DND-41 (cell line): ENCODE data around the gene FCRL1.
A peak's percentile ranks its signal among the peaks of the same experiment; 100 is the strongest.

ENCODE experiments used
- ATAC-seq: fragments of 200-7000 bp; cut with Tn5 transposase; 3 replicates; pipeline ENCODE4 v1.9.1; 2021; ENCODE audit warnings: low read depth; ENCODE audit not compliant: insufficient read depth
- DNase-seq: peaks from one replicate; pipeline ENCODE4 v3.0.0-alpha.2; 2020
- H2AFZ ChIP-seq: 2 replicates; pipeline ENCODE4 v1.6.0; 2012; ENCODE audit warnings: low read depth, low read length
- H3K27ac ChIP-seq: 2 replicates; pipeline ENCODE4 v1.5.1; 2012; ENCODE audit warnings: low read length, inconsistent platforms
- H3K27me3 ChIP-seq: fragments of 200-600 bp; sonication (generic); 2 replicates; pipeline ENCODE4 v1.6.0; 2012; ENCODE audit warnings: low read length, mild to moderate bottlenecking, inconsistent platforms; ENCODE audit not compliant: insufficient read depth, poor library complexity
- H3K36me3 ChIP-seq: 2 replicates; pipeline ENCODE4 v1.5.1; 2012; ENCODE audit warnings: low read length, inconsistent platforms; ENCODE audit not compliant: insufficient read depth
- H3K4me1 ChIP-seq: 2 replicates; pipeline ENCODE4 v1.5.1; 2012; ENCODE audit warnings: mild to moderate bottlenecking, low read length; ENCODE audit not compliant: insufficient read depth
- H3K4me2 ChIP-seq: 2 replicates; pipeline ENCODE4 v1.6.0; 2012; ENCODE audit warnings: mild to moderate bottlenecking, moderate library complexity, low read length, inconsistent platforms; ENCODE audit not compliant: insufficient read depth
- H3K4me3 ChIP-seq, 2 experiments: fragments of 200-600 bp in 1 of 2; shearing (Covaris generic) in 1 of 2; 2 replicates each; pipeline ENCODE4 v1.5.1; 2012 to 2016; ENCODE audit warnings: inconsistent platforms in 2 of 2, low read length in 2 of 2, mild to moderate bottlenecking in 2 of 2, low read depth in 1 of 2, moderate library complexity in 1 of 2
- H3K79me2 ChIP-seq: 2 replicates; pipeline ENCODE4 v1.6.0; 2012; ENCODE audit warnings: low read length, inconsistent platforms; ENCODE audit not compliant: insufficient read depth
- H3K9ac ChIP-seq: 2 replicates; pipeline ENCODE4 v1.6.0; 2012; ENCODE audit warnings: low read depth, mild to moderate bottlenecking, inconsistent platforms, low read length, moderate library complexity
- H3K9me3 ChIP-seq: 2 replicates; pipeline ENCODE4 v1.5.1; 2012; ENCODE audit warnings: low read length, moderate library complexity, mild to moderate bottlenecking, inconsistent platforms; ENCODE audit not compliant: insufficient read depth, severe bottlenecking
- H4K20me1 ChIP-seq: 2 replicates; pipeline ENCODE4 v1.6.0; 2012; ENCODE audit warnings: low read length; ENCODE audit not compliant: insufficient read depth
- CTCF ChIP-seq: IDR thresholded peaks from 2 replicates; pipeline ENCODE4 v1.5.1; 2012; ENCODE audit warnings: borderline replicate concordance, low read length, moderate library complexity, mild to moderate bottlenecking; ENCODE audit not compliant: poor library complexity, severe bottlenecking; ENCODE audit errors: extremely low read depth
- EZH2 ChIP-seq: IDR thresholded peaks from 3 replicates; pipeline ENCODE4 v1.6.1; 2012; ENCODE audit warnings: borderline replicate concordance, low read depth, mild to moderate bottlenecking, moderate library complexity, low read length, inconsistent platforms; ENCODE audit not compliant: severe bottlenecking

Gene FCRL1

GRCh38 chr1:157771661-157772425 lies 48.1 kb downstream of the FCRL1 start:
- Histone ChIP-seq H3K4me1 (no peaks in the 10 kb centered on the region), H4K20me1 (no peaks in the 10 kb centered on the region), H2AFZ (no peak overlapping the region), H3K36me3 (no peaks in the 10 kb centered on the region), H3K79me2 (no peaks in the 10 kb centered on the region), H3K9me3 (no peaks in the 10 kb centered on the region), H3K9ac (no peak overlapping the region), H3K27ac (no peak overlapping the region), H3K4me3 (no peak overlapping the region), H3K27me3 (no peaks in the 10 kb centered on the region), H3K4me2 (no peak overlapping the region)
- no peak for ATAC-seq
- DNase-seq: no peak
- TF ChIP-seq EZH2 (no peak), CTCF (no peak)

- H4K20me1 ChIP-seq: no peaks in the 10 kb centered on the region
- no peaks in the 10 kb centered on the region for H3K36me3 ChIP-seq
- H3K4me1 ChIP-seq: no peaks in the 10 kb centered on the region
- TF ChIP-seq EZH2 (no peak), CTCF (peak; percentile 52)
- H3K27me3 ChIP-seq: no peaks in the 10 kb centered on the region
- no peak overlapping the region for H3K4me2 ChIP-seq
- H2AFZ ChIP-seq: no peak overlapping the region
- DNase-seq (no peak), ATAC-seq (no peak)
- no peak overlapping the region for H3K4me3 ChIP-seq
- no peaks in the 10 kb centered on the region for H3K79me2 ChIP-seq
- no peak overlapping the region for H3K9ac ChIP-seq
- no peaks in the 10 kb centered on the region for H3K9me3 ChIP-seq
- no peak overlapping the region for H3K27ac ChIP-seq
These were observed 49.4 kb downstream of the FCRL1 start for GRCh38 chr1:157770442-157771043.

- H3K27ac ChIP-seq: no peak overlapping the region
- H3K9ac ChIP-seq: no peak overlapping the region
- H4K20me1 ChIP-seq: no peaks in the 10 kb centered on the region
- H3K4me1 ChIP-seq: no peaks in the 10 kb centered on the region
- H3K9me3 ChIP-seq: no peaks in the 10 kb centered on the region
- ATAC-seq (no peak), DNase-seq (no peak)
- no peaks in the 10 kb centered on the region for H3K27me3 ChIP-seq
- H3K36me3 ChIP-seq: no peaks in the 10 kb centered on the region
- no peak overlapping the region for H2AFZ ChIP-seq
- H3K4me2 ChIP-seq: no peak overlapping the region
- no peaks in the 10 kb centered on the region for H3K79me2 ChIP-seq
- no peak for TF ChIP-seq EZH2
- TF ChIP-seq CTCF: no peak
- H3K4me3 ChIP-seq: no peak overlapping the region
These were observed 53.1 kb downstream of the FCRL1 start for GRCh38 chr1:157766792-157767191.
